HG03139 (cell line): ENCODE measurements around the gene PTF1A.
"Not testable (repeated sequence)": the region's sequence is repeated elsewhere in the genome, so short reads cannot be mapped to it uniquely, and the experiment has no call there.

Source experiments
- ATAC-seq: cut with Tn5 transposase; IDR thresholded peaks from one replicate; pipeline ENCODE4 v1.9.1; 2021; ENCODE audit not compliant: unreplicated experiment

Gene PTF1A

GRCh38 chr10:23203369-23204325 lies 11.5 kb downstream of the PTF1A start:
- no peak for ATAC-seq

GRCh38 chr10:23204773-23205172 lies 12.7 kb downstream of the PTF1A start:
- ATAC-seq, result no peak

GRCh38 chr10:23205972-23206642 lies 14.0 kb downstream of the PTF1A start:
- ATAC-seq, result no peak

- ATAC-seq, result no peak
These were observed 25.4 kb downstream of the PTF1A start for GRCh38 chr10:23217471-23217870.

- no peak for ATAC-seq
These were observed 38.5 kb downstream of the PTF1A start for GRCh38 chr10:23230582-23230981.

GRCh38 chr10:23238015-23238414 lies 45.9 kb downstream of the PTF1A start:
- ATAC-seq, result no peak

- ATAC-seq, result not testable (repeated sequence)
These were observed 49.7 kb downstream of the PTF1A start for GRCh38 chr10:23241779-23242178.
